C4-2B (cell line): ENCODE results near the gene PAQR6.

Source experiments
- ZFX ChIP-seq: fragments of 450-650 bp; IDR thresholded peaks from 2 replicates; pipeline ENCODE4 v1.6.1; 2017
- TF ChIP-seq, protein P1 (sequence below): fragments of 450-650 bp; conservative IDR thresholded peaks from 2 replicates; pipeline ENCODE4 v1.5.1; 2017; ENCODE audit warnings: mild to moderate bottlenecking

DNA sequence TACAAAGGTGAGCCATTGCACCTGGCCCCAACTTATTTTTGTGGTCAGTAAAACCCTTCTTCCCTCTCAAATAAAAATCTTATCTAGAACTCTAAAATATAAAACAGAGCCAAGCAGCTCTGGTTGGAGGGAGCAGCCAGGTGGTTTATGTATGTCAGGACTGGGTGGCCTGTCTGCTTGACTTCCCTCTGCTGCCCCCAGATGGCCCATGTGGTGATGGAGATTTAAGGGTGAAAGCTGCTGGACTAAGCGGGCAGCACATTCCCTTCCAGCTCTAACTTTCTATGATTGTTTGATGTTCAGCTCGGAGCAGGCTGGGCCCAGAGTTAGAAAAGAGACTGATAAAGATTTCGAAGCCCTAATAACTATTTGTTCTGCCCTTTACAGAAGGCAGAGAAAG lies 11.9 kb upstream of the PAQR6 start:
- TF ChIP-seq, protein P1, sequence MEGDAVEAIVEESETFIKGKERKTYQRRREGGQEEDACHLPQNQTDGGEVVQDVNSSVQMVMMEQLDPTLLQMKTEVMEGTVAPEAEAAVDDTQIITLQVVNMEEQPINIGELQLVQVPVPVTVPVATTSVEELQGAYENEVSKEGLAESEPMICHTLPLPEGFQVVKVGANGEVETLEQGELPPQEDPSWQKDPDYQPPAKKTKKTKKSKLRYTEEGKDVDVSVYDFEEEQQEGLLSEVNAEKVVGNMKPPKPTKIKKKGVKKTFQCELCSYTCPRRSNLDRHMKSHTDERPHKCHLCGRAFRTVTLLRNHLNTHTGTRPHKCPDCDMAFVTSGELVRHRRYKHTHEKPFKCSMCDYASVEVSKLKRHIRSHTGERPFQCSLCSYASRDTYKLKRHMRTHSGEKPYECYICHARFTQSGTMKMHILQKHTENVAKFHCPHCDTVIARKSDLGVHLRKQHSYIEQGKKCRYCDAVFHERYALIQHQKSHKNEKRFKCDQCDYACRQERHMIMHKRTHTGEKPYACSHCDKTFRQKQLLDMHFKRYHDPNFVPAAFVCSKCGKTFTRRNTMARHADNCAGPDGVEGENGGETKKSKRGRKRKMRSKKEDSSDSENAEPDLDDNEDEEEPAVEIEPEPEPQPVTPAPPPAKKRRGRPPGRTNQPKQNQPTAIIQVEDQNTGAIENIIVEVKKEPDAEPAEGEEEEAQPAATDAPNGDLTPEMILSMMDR = no peak
- no peak for TF ChIP-seq ZFX
